Measurements from ENCODE around the gene ANTXR2.

DNA sequence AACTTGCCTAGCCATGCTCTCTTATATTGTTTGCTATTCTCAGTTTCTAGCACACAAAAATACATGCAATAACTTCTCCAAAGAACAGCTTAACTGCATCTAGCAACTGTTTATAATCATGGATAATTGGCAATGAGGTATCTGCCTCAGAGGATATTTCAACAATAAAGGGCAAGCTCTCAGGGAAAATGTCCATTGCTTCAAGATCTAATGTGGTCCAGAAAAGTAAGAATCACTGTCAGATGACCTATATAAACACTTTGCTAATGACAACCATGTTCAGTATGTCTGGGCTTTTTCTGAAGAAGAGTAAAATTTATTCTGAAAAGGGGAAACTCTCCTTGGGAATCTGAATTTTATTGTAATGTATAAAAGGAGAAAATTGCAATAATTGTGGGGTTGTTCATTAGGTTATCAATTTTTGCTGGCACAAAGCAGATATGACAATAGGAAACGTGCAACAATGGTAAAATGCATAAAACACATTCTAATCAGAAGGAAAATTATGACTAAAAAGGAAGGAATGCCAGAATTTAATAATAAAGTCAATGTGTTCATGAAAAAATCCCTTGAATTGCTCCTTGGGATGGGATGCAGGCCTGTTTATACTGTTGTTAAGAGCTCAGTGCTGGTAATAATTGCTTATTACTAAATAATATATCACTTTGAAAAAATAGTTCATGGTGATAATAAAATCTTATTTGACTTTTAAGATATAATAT lies 90.3 kb downstream of the ANTXR2 start:
- TF ChIP-seq, protein P1, sequence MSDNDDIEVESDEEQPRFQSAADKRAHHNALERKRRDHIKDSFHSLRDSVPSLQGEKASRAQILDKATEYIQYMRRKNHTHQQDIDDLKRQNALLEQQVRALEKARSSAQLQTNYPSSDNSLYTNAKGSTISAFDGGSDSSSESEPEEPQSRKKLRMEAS (IDR thresholded peaks at IDR 0.05; ENCODE audit: low read depth, low read length): no peak
- TF ChIP-seq, protein P2, sequence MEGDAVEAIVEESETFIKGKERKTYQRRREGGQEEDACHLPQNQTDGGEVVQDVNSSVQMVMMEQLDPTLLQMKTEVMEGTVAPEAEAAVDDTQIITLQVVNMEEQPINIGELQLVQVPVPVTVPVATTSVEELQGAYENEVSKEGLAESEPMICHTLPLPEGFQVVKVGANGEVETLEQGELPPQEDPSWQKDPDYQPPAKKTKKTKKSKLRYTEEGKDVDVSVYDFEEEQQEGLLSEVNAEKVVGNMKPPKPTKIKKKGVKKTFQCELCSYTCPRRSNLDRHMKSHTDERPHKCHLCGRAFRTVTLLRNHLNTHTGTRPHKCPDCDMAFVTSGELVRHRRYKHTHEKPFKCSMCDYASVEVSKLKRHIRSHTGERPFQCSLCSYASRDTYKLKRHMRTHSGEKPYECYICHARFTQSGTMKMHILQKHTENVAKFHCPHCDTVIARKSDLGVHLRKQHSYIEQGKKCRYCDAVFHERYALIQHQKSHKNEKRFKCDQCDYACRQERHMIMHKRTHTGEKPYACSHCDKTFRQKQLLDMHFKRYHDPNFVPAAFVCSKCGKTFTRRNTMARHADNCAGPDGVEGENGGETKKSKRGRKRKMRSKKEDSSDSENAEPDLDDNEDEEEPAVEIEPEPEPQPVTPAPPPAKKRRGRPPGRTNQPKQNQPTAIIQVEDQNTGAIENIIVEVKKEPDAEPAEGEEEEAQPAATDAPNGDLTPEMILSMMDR (IDR thresholded peaks at IDR 0.05; ENCODE audit: low read depth, low read length): no peak
- no peak for TF ChIP-seq POLR2A (IDR thresholded peaks at IDR 0.05; ENCODE audit: extremely low read depth, insufficient read length)
